MM.1S (cell line): ENCODE data around the gene WNT2.

Source experiments
- DNase-seq: peaks from one replicate; pipeline ENCODE4 v3.0.0-alpha.2; 2015
- H2AFZ ChIP-seq: fragments of 300-600 bp; sonication (generic); 2 replicates; pipeline ENCODE4 v1.6.0; 2016; ENCODE audit warnings: antibody characterized with exemption, low read length
- H3F3A ChIP-seq: fragments of 300-600 bp; sonication (generic); 2 replicates; pipeline ENCODE4 v1.6.1; 2016; ENCODE audit warnings: mild to moderate bottlenecking, antibody characterized with exemption, low read length, moderate library complexity, mixed read lengths; ENCODE audit not compliant: insufficient read depth
- H3K27ac ChIP-seq: fragments of 300-600 bp; sonication (generic); 2 replicates; pipeline ENCODE4 v1.5.1; 2016; ENCODE audit warnings: mild to moderate bottlenecking, low read length
- H3K27me3 ChIP-seq: fragments of 300-600 bp; sonication (generic); replicated peaks from 2 replicates; pipeline ENCODE4 v1.6.0; 2016; ENCODE audit warnings: low read length; ENCODE audit not compliant: insufficient read depth
- H3K36me3 ChIP-seq: fragments of 300-600 bp; sonication (generic); replicated peaks from 2 replicates; pipeline ENCODE4 v1.6.1; 2016; ENCODE audit warnings: mild to moderate bottlenecking, low read length, mixed read lengths; ENCODE audit not compliant: insufficient read depth
- H3K4me1 ChIP-seq: fragments of 300-600 bp; sonication (generic); 2 replicates; pipeline ENCODE4 v1.6.1; 2016; ENCODE audit warnings: low read length, mixed read lengths
- H3K4me2 ChIP-seq: fragments of 300-600 bp; sonication (generic); 2 replicates; pipeline ENCODE4 v1.6.0; 2016; ENCODE audit warnings: low read depth, low read length
- H3K4me3 ChIP-seq: fragments of 300-600 bp; sonication (generic); 2 replicates; pipeline ENCODE4 v1.5.1; 2016; ENCODE audit warnings: low read length, mixed read lengths
- H3K79me2 ChIP-seq: fragments of 300-600 bp; sonication (generic); 2 replicates; pipeline ENCODE4 v1.6.1; 2016; ENCODE audit warnings: mixed run types, low read length, mixed read lengths
- H3K9ac ChIP-seq: fragments of 300-600 bp; sonication (generic); 2 replicates; pipeline ENCODE4 v1.6.1; 2016; ENCODE audit warnings: low read length, mixed read lengths
- H3K9me2 ChIP-seq: fragments of 300-600 bp; sonication (generic); replicated peaks from 2 replicates; pipeline ENCODE4 v1.6.1; 2016; ENCODE audit warnings: mild to moderate bottlenecking, low read length, mixed read lengths; ENCODE audit not compliant: insufficient read depth
- H3K9me3 ChIP-seq: fragments of 300-600 bp; sonication (generic); replicated peaks from 2 replicates; pipeline ENCODE4 v1.6.1; 2016; ENCODE audit warnings: mild to moderate bottlenecking, low read length, mixed read lengths; ENCODE audit not compliant: insufficient read depth
- H4K20me1 ChIP-seq: fragments of 300-600 bp; sonication (generic); 2 replicates; pipeline ENCODE4 v1.6.1; 2016; ENCODE audit warnings: mild to moderate bottlenecking, low read length, moderate library complexity, mixed read lengths; ENCODE audit not compliant: insufficient read depth
- CTCF ChIP-seq: fragments of 300-600 bp; sonication (generic); IDR thresholded peaks from 2 replicates; pipeline ENCODE4 v1.5.1; 2016; ENCODE audit warnings: antibody characterized with exemption, low read length, mixed read lengths
- EZH2 ChIP-seq: fragments of 300-600 bp; sonication (generic); optimal IDR thresholded peaks from 2 replicates; pipeline ENCODE3; 2017; ENCODE audit warnings: low read depth, mild to moderate bottlenecking, antibody characterized with exemption, low read length, mixed read lengths
- EZH2phosphoT487 ChIP-seq: fragments of 300-600 bp; sonication (generic); IDR thresholded peaks from 2 replicates; pipeline ENCODE4 v1.6.1; 2018; ENCODE audit warnings: antibody characterized with exemption, low read length

The WNT2 gene

GRCh38 chr7:117362294-117362888, 39.5 kb upstream of the WNT2 start:
- no peaks in the 10 kb centered on the region for H3K79me2 ChIP-seq
- H3K27ac ChIP-seq: peak overlapping the region; percentile 8; the same call in 1 of the 2 replicates
- peak overlapping the region; percentile 39 for H2AFZ ChIP-seq
- no peaks in the 10 kb centered on the region for H4K20me1 ChIP-seq
- TF ChIP-seq EZH2: no peak
- no peak for TF ChIP-seq CTCF
- TF ChIP-seq EZH2phosphoT487: no peak
- no peaks in the 10 kb centered on the region for H3K9me2 ChIP-seq
- peak overlapping the region; percentile 66 for H3K4me2 ChIP-seq
- DNase-seq: peak; percentile 26
- H3K9ac ChIP-seq: peak overlapping the region; percentile 3; the same call in 1 of the 2 replicates
- H3K4me1 ChIP-seq: peaks cover 19% of the 10 kb centered on the region
- no peaks in the 10 kb centered on the region for H3K27me3 ChIP-seq
- peak overlapping the region; percentile 26 for H3K4me3 ChIP-seq
- no peaks in the 10 kb centered on the region for H3K9me3 ChIP-seq
- peaks cover 5% of the 10 kb centered on the region; the same call in 1 of the 2 replicates for H3F3A ChIP-seq
- no peaks in the 10 kb centered on the region for H3K36me3 ChIP-seq

- TF ChIP-seq EZH2 (no peak), CTCF (no peak), EZH2phosphoT487 (no peak)
- no peak overlapping the region for H2AFZ ChIP-seq
- peaks cover 35% of the 10 kb centered on the region for H3K4me1 ChIP-seq
- no peaks in the 10 kb centered on the region for H3K27me3 ChIP-seq
- H3K4me3 ChIP-seq: no peak overlapping the region
- no peaks in the 10 kb centered on the region for H3K9me2 ChIP-seq
- H3K36me3 ChIP-seq: no peaks in the 10 kb centered on the region
- no peaks in the 10 kb centered on the region for H4K20me1 ChIP-seq
- no peak overlapping the region for H3K9ac ChIP-seq
- H3K9me3 ChIP-seq: 0 out of 2 replicates have a peak, but pooled peaks cover 3% of the 10 kb centered on the region
- no peaks in the 10 kb centered on the region for H3K79me2 ChIP-seq
- H3K4me2 ChIP-seq: no peak overlapping the region
- no peak for DNase-seq
- no peak overlapping the region for H3K27ac ChIP-seq
- H3F3A ChIP-seq: peaks cover 16% of the 10 kb centered on the region
Observed at GRCh38 chr7:117350027-117350426, 27.2 kb upstream of the WNT2 start.

- H2AFZ ChIP-seq: no peak overlapping the region
- 0 out of 2 replicates have a peak, but pooled peaks cover 3% of the 10 kb centered on the region for H3K9me3 ChIP-seq
- H3K9ac ChIP-seq: no peak overlapping the region
- H3K36me3 ChIP-seq: no peaks in the 10 kb centered on the region
- peaks cover 35% of the 10 kb centered on the region for H3K4me1 ChIP-seq
- H3K9me2 ChIP-seq: no peaks in the 10 kb centered on the region
- no peak overlapping the region for H3K4me3 ChIP-seq
- H3K27ac ChIP-seq: no peak overlapping the region
- H3K79me2 ChIP-seq: no peaks in the 10 kb centered on the region
- no peaks in the 10 kb centered on the region for H3K27me3 ChIP-seq
- no peak for DNase-seq
- H3K4me2 ChIP-seq: no peak overlapping the region
- no peak for TF ChIP-seq CTCF
- no peak for TF ChIP-seq EZH2phosphoT487
- no peak for TF ChIP-seq EZH2
- H3F3A ChIP-seq: peaks cover 16% of the 10 kb centered on the region
- H4K20me1 ChIP-seq: no peaks in the 10 kb centered on the region
Observed at GRCh38 chr7:117349570-117349969, 26.7 kb upstream of the WNT2 start.
